Measurements from ENCODE around the gene HOTAIR. TPM values are rescaled to one million over a fixed set of nuclear protein-coding genes. Genes with fewer than 3 reads are reported as not detected.

HOTAIR gene
- total and polyA plus RNA-seq, 4 donors: 9.7 TPM; not detected in 3

GRCh38 chr12:53929527-53929926, 45.2 kb downstream of the HOTAIR start:
- DNase-seq (no peak), ATAC-seq (ENCODE audit: low FRiP score) (no peak)
- 18 to 25% methylated on average over 4 of the region's 4 CpGs for WGBS, 2 donors
- H3K4me1 ChIP-seq (ENCODE audit: control insufficient read depth in 1 of 2, insufficient read depth in 2 of 2, low read length in 2 of 2): no peaks in the 10 kb centered on the region
- peaks cover 2% of the 10 kb centered on the region for H3K9me3 ChIP-seq (ENCODE audit: control insufficient read depth, low read length)
- H3K4me3 ChIP-seq (ENCODE audit: low read length in 2 of 2): no peak overlapping the region
- intact Hi-C loops (cut with DNase I): no loop called here
- H3K27ac ChIP-seq (ENCODE audit: low read depth in 1 of 2, low read length in 2 of 2): no peak overlapping the region
- no peaks in the 10 kb centered on the region for H3K36me3 ChIP-seq (ENCODE audit: control insufficient read depth in 1 of 2, insufficient read depth in 2 of 2, low read length in 1 of 2)
- H3K27me3 ChIP-seq (ENCODE audit: control insufficient read depth in 1 of 2, insufficient read depth in 2 of 2, low read length in 1 of 2): peaks cover 0 to 10% of the 10 kb centered on the region in 2 donors

GRCh38 chr12:53928054-53928835, 46.5 kb downstream of the HOTAIR start:
- intact Hi-C loops (cut with DNase I): no loop called here
- Histone ChIP-seq H3K4me3 (ENCODE audit: low read length in 2 of 2) (no peak overlapping the region), H3K4me1 (ENCODE audit: control insufficient read depth in 1 of 2, insufficient read depth in 2 of 2, low read length in 2 of 2) (no peaks in the 10 kb centered on the region), H3K27ac (ENCODE audit: low read depth in 1 of 2, low read length in 2 of 2) (no peak overlapping the region), H3K27me3 (ENCODE audit: control insufficient read depth in 1 of 2, insufficient read depth in 2 of 2, low read length in 1 of 2) (peaks cover 0 to 10% of the 10 kb centered on the region in 2 donors), H3K9me3 (ENCODE audit: control insufficient read depth, low read length) (peaks cover 2% of the 10 kb centered on the region), H3K36me3 (ENCODE audit: control insufficient read depth in 1 of 2, insufficient read depth in 2 of 2, low read length in 1 of 2) (no peaks in the 10 kb centered on the region)
- DNase-seq: no peak
- WGBS, 2 donors: 7 to 9% methylated on average over 31 of the region's 31 CpGs
- no peak for ATAC-seq (ENCODE audit: low FRiP score)

GRCh38 chr12:53927220-53928029, 47.3 kb downstream of the HOTAIR start:
- WGBS, 2 donors: 6 to 7% methylated on average over 43 to 45 of the region's 45 CpGs
- Histone ChIP-seq H3K27me3 (ENCODE audit: control insufficient read depth in 1 of 2, insufficient read depth in 2 of 2, low read length in 1 of 2) (peaks cover 0 to 14% of the 10 kb centered on the region in 2 donors), H3K4me1 (ENCODE audit: control insufficient read depth in 1 of 2, insufficient read depth in 2 of 2, low read length in 2 of 2) (no peaks in the 10 kb centered on the region), H3K27ac (ENCODE audit: low read depth in 1 of 2, low read length in 2 of 2) (no peak overlapping the region), H3K9me3 (ENCODE audit: control insufficient read depth, low read length) (peaks cover 2% of the 10 kb centered on the region), H3K36me3 (ENCODE audit: control insufficient read depth in 1 of 2, insufficient read depth in 2 of 2, low read length in 1 of 2) (no peaks in the 10 kb centered on the region), H3K4me3 (ENCODE audit: low read length in 2 of 2) (no peak overlapping the region)
- intact Hi-C loops (cut with DNase I): no loop called here
- peak in 1 of 2 donors; percentile 71 for DNase-seq
- ATAC-seq (ENCODE audit: low FRiP score): no peak

GRCh38 chr12:53924521-53925405, 50.0 kb downstream of the HOTAIR start:
- DNase-seq (no peak), ATAC-seq (ENCODE audit: low FRiP score) (no peak)
- Histone ChIP-seq H3K27me3 (ENCODE audit: control insufficient read depth in 1 of 2, insufficient read depth in 2 of 2, low read length in 1 of 2) (peaks cover 0 to 11% of the 10 kb centered on the region in 2 donors), H3K4me1 (ENCODE audit: control insufficient read depth in 1 of 2, insufficient read depth in 2 of 2, low read length in 2 of 2) (no peaks in the 10 kb centered on the region), H3K27ac (ENCODE audit: low read depth in 1 of 2, low read length in 2 of 2) (no peak overlapping the region), H3K36me3 (ENCODE audit: control insufficient read depth in 1 of 2, insufficient read depth in 2 of 2, low read length in 1 of 2) (no peaks in the 10 kb centered on the region), H3K4me3 (ENCODE audit: low read length in 2 of 2) (no peak overlapping the region), H3K9me3 (ENCODE audit: control insufficient read depth, low read length) (peaks cover 2% of the 10 kb centered on the region)
- WGBS, 2 donors: 2 to 18% methylated on average over 2 of the region's 2 CpGs
- intact Hi-C loops (cut with DNase I): no loop called here

- Histone ChIP-seq H3K27ac (ENCODE audit: low read depth in 1 of 2, low read length in 2 of 2) (no peak overlapping the region), H3K9me3 (ENCODE audit: control insufficient read depth, low read length) (peaks cover 3% of the 10 kb centered on the region), H3K27me3 (ENCODE audit: control insufficient read depth in 1 of 2, insufficient read depth in 2 of 2, low read length in 1 of 2) (no peaks in the 10 kb centered on the region), H3K4me3 (ENCODE audit: low read length in 2 of 2) (no peak overlapping the region), H3K4me1 (ENCODE audit: control insufficient read depth in 1 of 2, insufficient read depth in 2 of 2, low read length in 2 of 2) (no peaks in the 10 kb centered on the region), H3K36me3 (ENCODE audit: control insufficient read depth in 1 of 2, insufficient read depth in 2 of 2, low read length in 1 of 2) (no peaks in the 10 kb centered on the region)
- ATAC-seq (ENCODE audit: low FRiP score) (no peak), DNase-seq (no peak)
- WGBS, 2 donors: 55 to 63% methylated on average over 5 of the region's 5 CpGs
- intact Hi-C loops (cut with DNase I): no loop called here
These were observed 57.7 kb downstream of the HOTAIR start for GRCh38 chr12:53916788-53917655.

Small RNA genes within 50 kb of the gene (microRNA-seq; reads per million reads assigned to microRNA genes)
- gene MIR196A2: 45.7 to 6,406 reads per million in 2 donors

Other genes with a start within 250 kb of the HOTAIR start
- 100 to 1,000 TPM; 242 to 259 TPM for gene CALCOCO1, start 247.5 kb downstream of the HOTAIR start, total RNA-seq
- 100 to 1,000 TPM in 1 of 2 donors, 10 to 100 TPM in 1; 88.5 to 299 TPM for gene CALCOCO1, start 247.5 kb downstream of the HOTAIR start, polyA plus RNA-seq
- not detected for gene CISTR, start 223.0 kb downstream of the HOTAIR start, total RNA-seq
- gene CISTR, start 223.0 kb downstream of the HOTAIR start, polyA plus RNA-seq: not detected
- under 1 TPM in 1 of 2 donors, not detected in 1; 0.32 TPM for gene HOXC13, start 36.1 kb downstream of the HOTAIR start, total RNA-seq
- not detected for gene HOXC13, start 36.1 kb downstream of the HOTAIR start, polyA plus RNA-seq
- under 1 TPM in 1 of 2 donors, not detected in 1; 0.45 TPM for gene HOXC12, start 20.1 kb downstream of the HOTAIR start, total RNA-seq
- not detected for gene HOXC12, start 20.1 kb downstream of the HOTAIR start, polyA plus RNA-seq
- 1 to 10 TPM in 1 of 2 donors, not detected in 1; 4.1 TPM for gene HOXC11, start 1.8 kb downstream of the HOTAIR start, total RNA-seq
- under 1 TPM in 1 of 2 donors, not detected in 1; 0.38 TPM for gene HOXC11, start 1.8 kb downstream of the HOTAIR start, polyA plus RNA-seq
- 10 to 100 TPM in 1 of 2 donors, 1 to 10 TPM in 1; 1.6 to 32.0 TPM for gene HOXC10, start 10.2 kb upstream of the HOTAIR start, total RNA-seq
- 1 to 10 TPM in 1 of 2 donors, not detected in 1; 3.6 TPM for gene HOXC10, start 10.2 kb upstream of the HOTAIR start, polyA plus RNA-seq
- gene HOXC9, start 25.2 kb upstream of the HOTAIR start, total RNA-seq: 1 to 10 TPM; 2.6 to 9.0 TPM
- gene HOXC9, start 25.2 kb upstream of the HOTAIR start, polyA plus RNA-seq: under 1 TPM in 1 of 2 donors, not detected in 1; 0.38 TPM
- 1 to 10 TPM; 4.2 to 6.4 TPM for gene HOXC8, start 34.0 kb upstream of the HOTAIR start, total RNA-seq
- gene HOXC8, start 34.0 kb upstream of the HOTAIR start, polyA plus RNA-seq: under 1 TPM in 1 of 2 donors, not detected in 1; 0.75 TPM
- gene HOXC6, start 53.5 kb upstream of the HOTAIR start, total RNA-seq: 10 to 100 TPM; 14.7 to 17.1 TPM
- gene HOXC6, start 53.5 kb upstream of the HOTAIR start, polyA plus RNA-seq: 1 to 10 TPM; 1.5 to 3.3 TPM
- gene HOXC5, start 58.1 kb upstream of the HOTAIR start, total RNA-seq: 1 to 10 TPM; 3.8 to 3.9 TPM
- not detected for gene HOXC5, start 58.1 kb upstream of the HOTAIR start, polyA plus RNA-seq
- gene HOXC4, start 78.9 kb upstream of the HOTAIR start, total RNA-seq: 10 to 100 TPM; 10.1 to 18.4 TPM
- 1 to 10 TPM; 1.4 to 1.8 TPM for gene HOXC4, start 78.9 kb upstream of the HOTAIR start, polyA plus RNA-seq
- 10 to 100 TPM; 21.8 to 27.6 TPM for gene SMUG1, start 214.0 kb upstream of the HOTAIR start, total RNA-seq
- 10 to 100 TPM; 22.3 to 32.3 TPM for gene SMUG1, start 214.0 kb upstream of the HOTAIR start, polyA plus RNA-seq

Measured in aorta (tissue), 5 donors.